Measurements from ENCODE around the gene NFKBIB.
A peak's percentile ranks its signal among the peaks of the same experiment; 100 is the strongest.

NFKBIB gene

GRCh38 chr19:38905620-38906019 is 5.9 kb downstream of the NFKBIB start:
- no peak for DNase-seq

DNA sequence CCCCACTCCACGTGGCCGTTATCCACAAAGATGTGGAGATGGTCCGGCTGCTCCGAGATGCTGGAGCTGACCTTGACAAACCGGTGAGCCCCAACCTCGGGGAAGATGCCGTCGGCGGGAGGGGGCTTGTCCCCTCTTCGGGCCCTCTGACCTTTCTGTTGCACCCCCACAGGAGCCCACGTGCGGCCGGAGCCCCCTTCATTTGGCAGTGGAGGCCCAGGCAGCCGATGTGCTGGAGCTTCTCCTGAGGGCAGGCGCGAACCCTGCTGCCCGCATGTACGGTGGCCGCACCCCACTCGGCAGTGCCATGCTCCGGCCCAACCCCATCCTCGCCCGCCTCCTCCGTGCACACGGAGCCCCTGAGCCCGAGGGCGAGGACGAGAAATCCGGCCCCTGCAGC is 7.5 kb downstream of the NFKBIB start:
- no peak for DNase-seq

- DNase-seq: no peak
Observed at GRCh38 chr19:38907670-38908069, 7.9 kb downstream of the NFKBIB start.

DNA sequence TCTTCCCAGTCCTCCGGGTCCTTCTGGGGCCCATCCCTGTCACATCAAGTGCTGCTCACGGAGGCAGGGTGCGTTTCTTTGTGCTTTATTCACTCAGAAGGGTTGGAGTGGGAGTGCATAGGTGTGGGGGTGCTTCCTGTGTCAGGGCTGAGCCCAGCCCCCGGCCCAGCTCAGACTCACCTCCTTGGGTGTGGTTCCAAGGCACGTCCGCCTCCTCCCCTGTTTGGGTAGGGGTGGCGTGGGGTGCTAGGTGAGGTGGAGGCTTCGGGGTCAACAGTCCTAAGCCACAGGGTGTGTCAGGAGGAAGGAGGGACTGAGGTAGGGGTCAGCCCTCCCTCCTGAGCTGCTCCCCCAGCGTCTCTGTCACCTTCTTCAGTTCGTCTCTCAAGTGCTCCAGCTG is 9.1 kb downstream of the NFKBIB start:
- no peak for DNase-seq

DNA sequence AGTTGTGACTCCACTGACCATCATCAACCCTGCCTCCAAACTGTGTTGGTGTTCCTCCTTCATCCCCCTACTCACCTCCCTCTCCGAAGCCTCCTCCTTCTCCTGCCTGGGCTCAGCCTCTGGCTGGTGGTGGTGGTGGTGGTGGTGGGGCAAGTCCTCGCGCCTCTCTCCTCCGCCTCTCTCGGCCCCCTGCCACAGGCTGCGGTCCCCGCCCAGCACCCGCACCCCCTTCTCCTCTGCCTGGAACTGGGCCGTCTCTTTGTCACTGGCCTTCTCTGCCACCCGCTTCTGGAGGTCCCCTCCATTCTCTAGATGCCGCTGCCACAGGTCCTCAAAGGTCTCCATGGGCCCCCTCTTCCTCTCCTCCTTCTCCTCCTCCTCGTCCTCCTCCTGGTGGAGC is 10.7 kb downstream of the NFKBIB start:
- DNase-seq: no peak

DNA sequence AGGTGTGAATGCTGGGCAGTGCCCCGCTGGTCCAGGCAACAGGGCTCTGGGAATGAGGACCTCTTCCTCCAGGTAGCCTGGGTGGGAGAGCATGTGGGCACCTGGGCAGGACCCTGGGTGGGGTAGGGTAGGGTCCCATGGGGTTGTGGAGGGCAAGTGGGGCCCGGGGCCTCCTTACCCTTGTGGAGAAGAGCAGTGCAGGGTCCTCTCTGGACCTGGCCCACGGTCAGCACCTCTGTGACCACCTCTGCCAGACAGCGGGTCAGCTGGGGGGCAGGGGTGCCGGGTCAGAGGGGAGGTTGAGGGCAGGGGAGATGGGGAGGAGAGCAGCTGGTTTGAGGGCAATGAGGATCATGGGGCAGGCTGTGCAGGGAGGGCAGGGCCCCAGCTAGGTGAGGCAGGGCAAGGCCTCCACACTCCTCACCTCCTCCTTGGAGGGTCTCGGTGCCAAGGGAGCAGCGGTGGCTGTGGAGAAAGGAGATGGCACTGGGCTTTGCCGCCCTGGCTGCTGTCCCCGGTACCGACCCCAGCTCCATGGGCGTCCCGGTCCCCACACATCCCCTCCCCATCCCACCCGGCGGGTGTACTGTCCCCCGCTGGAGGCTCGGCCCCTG is 11.7 kb downstream of the NFKBIB start:
- DNase-seq: no peak

GRCh38 chr19:38912600-38913514 is 13.1 kb downstream of the NFKBIB start:
- DNase-seq: no peak

DNA sequence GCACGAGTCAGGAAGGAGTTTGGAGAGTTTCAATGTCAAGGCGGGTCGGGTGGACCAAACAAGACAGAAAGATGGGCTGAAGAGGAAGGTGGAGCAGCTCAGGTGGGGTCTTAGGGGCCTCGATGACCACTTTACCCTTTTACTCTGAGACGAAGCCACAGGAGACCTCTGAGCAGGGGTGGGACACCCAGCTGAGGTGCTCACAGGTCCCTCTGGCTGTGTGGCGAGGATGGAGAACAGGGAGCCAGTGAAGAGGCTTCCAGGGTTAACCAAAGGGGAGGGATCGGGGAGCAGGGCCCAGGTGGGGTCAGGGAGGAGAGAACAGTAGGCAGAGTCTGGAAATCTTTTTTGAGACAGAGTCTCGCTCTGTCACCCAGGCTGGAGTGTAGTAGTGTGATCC is 14.2 kb downstream of the NFKBIB start:
- DNase-seq: no peak

DNA sequence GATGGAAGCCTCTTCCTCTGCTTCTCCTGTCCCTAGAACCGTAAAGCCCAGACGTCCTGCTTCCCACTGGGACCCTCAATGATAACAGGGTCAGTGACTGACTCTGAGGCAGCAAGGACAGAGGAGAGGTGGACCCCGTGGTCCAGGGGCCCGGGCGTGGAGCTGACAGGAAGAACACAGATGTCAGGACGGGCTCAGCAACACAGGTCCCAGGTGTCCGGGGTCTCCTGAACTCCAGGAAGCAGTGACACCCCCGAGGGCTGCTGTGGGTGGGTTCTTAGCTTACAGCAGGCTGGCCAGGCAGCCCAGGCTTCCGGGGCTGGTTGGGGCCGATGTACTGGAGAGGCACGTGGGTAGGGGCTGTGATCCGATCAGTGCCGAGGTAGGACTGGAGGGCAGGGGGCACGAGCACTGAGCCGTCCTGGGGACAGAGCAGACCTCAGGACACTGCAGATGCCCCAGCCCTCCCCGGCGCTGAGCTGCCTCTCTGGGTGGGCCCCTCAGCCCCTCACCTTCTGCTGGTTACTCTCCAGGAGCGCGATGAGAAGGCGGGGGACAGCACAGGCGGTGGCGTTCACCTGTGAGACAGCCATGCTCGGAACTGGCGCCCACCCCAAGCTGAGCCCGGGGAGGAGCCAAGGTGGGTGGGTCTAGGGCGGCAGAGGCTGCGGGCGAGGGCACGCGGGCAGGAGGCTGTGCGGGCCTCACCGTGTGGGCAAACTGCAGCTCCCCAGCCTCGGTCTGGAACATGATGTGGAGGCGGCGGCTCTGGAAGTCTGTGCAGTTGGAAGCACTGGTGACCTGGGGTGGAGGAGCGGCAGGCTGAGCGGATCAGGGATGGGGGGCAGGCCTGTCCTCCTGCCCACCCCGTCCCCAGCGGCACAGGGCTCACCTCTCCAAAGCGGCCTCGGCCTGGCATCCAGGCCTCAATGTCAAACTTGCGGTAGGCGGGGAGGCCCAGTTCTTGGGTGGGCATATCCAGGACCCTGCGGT is 15.9 kb downstream of the NFKBIB start:
- DNase-seq: no peak

DNA sequence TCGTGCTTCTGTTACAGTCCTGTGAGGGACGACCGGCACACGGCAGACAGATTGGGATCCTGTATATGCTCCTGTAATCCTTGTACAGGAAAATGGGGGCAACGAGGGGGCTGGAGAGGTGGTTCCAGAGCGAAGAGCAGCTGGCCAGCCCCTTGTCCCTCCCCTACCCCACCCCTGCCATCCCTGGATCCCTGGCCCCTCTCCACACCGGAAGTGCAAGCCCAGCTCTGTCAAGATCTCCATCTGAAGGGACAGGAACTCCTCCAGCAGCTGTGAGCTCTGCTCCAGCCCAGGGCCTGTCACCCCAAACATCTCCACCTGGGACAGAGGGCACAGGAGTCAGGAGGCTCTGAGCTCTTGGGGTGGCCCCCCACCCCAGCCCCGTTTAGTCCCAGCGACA is 17.7 kb downstream of the NFKBIB start:
- DNase-seq: no peak

DNA sequence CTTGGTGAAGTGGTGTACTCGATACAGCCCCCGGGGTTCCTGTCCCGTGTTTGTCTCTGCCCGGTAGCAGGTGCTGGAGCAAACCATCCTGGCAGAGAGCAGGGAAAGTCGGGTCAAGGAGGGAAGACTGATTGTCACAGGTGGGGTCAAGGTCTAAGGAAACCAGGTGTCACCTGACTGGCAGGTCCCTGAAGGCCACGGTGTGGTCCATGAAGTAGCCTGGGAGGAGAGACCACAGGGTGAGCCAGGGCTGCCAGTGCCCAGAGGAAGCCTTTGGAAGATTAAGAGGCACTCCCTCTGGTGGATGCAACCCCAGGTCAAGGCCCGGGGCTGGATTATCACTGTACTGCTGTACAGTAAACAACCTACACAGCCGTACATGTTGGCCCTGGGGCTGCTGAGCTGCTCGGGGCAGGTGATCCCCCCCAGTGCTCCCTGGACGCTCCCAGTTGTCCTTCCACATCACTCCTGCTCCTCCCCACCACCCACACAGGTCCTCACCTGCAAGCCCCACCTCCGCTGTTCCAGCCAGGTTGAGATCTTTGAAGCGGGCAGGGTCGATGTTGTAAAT is 18.2 kb downstream of the NFKBIB start:
- no peak for DNase-seq

- DNase-seq: no peak
Observed at GRCh38 chr19:38918526-38918925, 18.8 kb downstream of the NFKBIB start.

DNA sequence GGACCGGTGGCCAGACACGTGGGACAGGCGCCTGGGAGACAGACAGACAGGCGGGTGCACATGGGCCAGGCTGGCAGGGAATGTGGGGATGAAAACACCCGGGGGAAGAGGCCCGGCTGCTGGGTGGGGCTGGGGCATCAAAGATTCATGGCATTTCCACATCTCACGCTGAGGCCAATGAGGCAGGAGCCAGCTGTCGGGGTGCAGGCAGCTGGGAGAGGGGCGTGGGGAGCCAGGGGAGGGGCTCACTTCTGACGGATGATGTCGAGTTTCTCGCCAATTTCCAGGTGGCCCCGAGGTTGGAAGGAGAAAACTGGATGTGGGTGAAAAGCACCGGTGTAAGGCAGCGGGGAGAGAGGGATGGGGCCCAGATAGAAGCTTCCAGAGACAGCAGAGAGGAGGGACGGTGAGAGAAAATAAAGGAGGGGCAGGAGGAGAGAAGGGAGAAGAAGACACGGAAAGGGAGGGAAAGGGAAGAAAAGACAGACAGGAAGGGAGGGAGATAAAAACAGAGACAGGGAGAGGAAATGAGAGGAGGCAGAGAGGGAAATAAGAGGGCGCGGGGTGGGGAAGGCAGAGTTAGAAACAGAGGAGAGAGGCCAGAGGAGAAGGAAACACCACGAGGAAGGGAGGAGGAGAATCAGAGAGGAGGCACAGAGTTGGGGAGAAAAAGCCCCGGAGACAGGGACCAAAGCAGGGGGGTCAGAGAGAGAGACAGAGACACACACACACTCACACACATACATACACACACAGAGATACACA is 20.2 kb downstream of the NFKBIB start:
- no peak for DNase-seq

DNA sequence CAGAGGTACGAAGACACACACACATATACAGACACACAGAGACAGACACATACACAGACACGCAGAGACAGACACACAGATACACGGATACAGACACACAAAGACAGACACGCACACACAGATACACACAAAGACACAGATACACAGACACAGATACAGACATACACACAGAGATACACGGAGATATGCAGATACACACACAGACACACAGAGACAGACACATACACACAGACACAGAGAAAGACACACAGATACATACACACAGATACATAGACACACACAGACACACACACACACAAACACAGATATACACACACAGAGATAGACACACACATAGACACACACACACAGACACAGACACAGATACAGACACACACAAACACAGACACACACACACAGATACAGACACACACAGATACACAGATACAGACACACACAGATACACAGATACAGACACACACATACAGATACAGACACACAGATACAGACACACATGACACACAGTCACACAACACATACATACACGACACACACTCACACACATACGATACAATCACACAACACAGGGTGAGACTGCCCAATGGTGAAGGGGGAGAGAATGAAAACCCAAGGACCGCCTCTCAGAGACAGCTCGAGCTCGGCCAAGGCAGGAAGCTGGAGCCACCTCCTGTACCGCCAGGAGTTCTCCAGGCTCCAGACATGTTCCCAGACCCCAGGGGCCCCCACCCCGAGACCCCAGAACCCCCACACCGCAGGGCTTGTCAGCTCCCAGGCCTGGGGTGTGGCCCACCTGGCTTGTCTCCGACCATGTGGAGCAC is 21.0 kb downstream of the NFKBIB start:
- DNase-seq: no peak

GRCh38 chr19:38921420-38922274 is 21.9 kb downstream of the NFKBIB start:
- DNase-seq: no peak

GRCh38 chr19:38922482-38922881 is 22.7 kb downstream of the NFKBIB start:
- DNase-seq: no peak

- DNase-seq: peak; percentile 63
Observed at GRCh38 chr19:38924388-38924787, 24.6 kb downstream of the NFKBIB start.

GRCh38 chr19:38928391-38929001 is 28.7 kb downstream of the NFKBIB start:
- DNase-seq: peak; percentile 44

- peak; percentile 93 for DNase-seq
Observed at GRCh38 chr19:38929929-38930775, 30.4 kb downstream of the NFKBIB start, which contains the start of gene SARS2. SARS2 (minus strand) TSS chr19:38930763; CDS start chr19:38930736, 27 bp downstream.

Measured in CD4-positive, alpha-beta T cell treated with Interleukin-10 for 1 hour (primary cell).